CD4-positive, alpha-beta T cell (primary cell): ENCODE results near the gene CD109. TPM values are rescaled to one million over a fixed set of nuclear protein-coding genes. Genes with fewer than 3 reads are reported as not detected.

Experiments used
- ATAC-seq: fragments of 200-7000 bp; cut with Tn5 transposase; one replicate; pipeline ENCODE4 v1.10.0; 2022; ENCODE audit warnings: mild to moderate bottlenecking; ENCODE audit not compliant: poor library complexity
- CTCF ChIA-PET: fragments of 350-600 bp; sonication (Branson Sonifier 250); formaldehyde crosslinking; loops from one replicate; lab custom pipeline; 2021; ENCODE audit warnings: antibody characterized with exemption, inconsistent platforms; lab: Charles Lee
- POLR2A ChIA-PET: fragments of 350-600 bp; sonication (Branson Sonifier 250); formaldehyde crosslinking; loops from one replicate; lab custom pipeline; 2021; ENCODE audit warnings: antibody characterized with exemption, inconsistent platforms; lab: Charles Lee
- DNase-seq, 14 experiments: peaks; one replicate each; pipeline ENCODE4 v3.0.0-alpha.2; 2013 to 2020; ENCODE audit warnings: mixed read lengths in 2 of 14
- H3K27ac ChIP-seq, 2 donors: one replicate each; pipeline versions ENCODE4 v1.5.1 to v1.7.0; 2013; ENCODE audit warnings: low read length in 2 of 2, low read depth in 1 of 2, mild to moderate bottlenecking in 1 of 2
- H3K27me3 ChIP-seq, 2 experiments: 1 replicate in 1 of 2; 2 replicates in 1 of 2; pipeline versions ENCODE4 v1.6.1 to v1.7.0; 2013; ENCODE audit warnings: low read length in 2 of 2, control low read depth in 1 of 2, mild to moderate bottlenecking in 1 of 2, moderate library complexity in 1 of 2; ENCODE audit not compliant: insufficient read depth in 2 of 2, control insufficient read depth in 1 of 2
- H3K36me3 ChIP-seq: one replicate; pipeline ENCODE4 v1.6.1; 2013; ENCODE audit warnings: low read length, control low read depth; ENCODE audit not compliant: insufficient read depth
- H3K4me1 ChIP-seq: one replicate; pipeline ENCODE4 v1.6.1; 2013; ENCODE audit warnings: low read length, control low read depth; ENCODE audit not compliant: insufficient read depth
- H3K4me3 ChIP-seq: one replicate; pipeline ENCODE4 v1.5.1; 2013; ENCODE audit warnings: mild to moderate bottlenecking, low read length, moderate library complexity
- H3K9me3 ChIP-seq, 2 experiments: 1 replicate in 1 of 2; 2 replicates in 1 of 2; pipeline versions ENCODE4 v1.6.1 to v1.7.0; 2013; ENCODE audit warnings: low read length in 2 of 2, mild to moderate bottlenecking in 2 of 2, control low read depth in 1 of 2, moderate library complexity in 1 of 2; ENCODE audit not compliant: control insufficient read depth in 1 of 2, insufficient read depth in 1 of 2
- H3K27ac Mint-ChIP-seq: one replicate; pipeline ENCODE4 v1.8.0; 2020; ENCODE audit warnings: mixed read lengths
- H3K27me3 Mint-ChIP-seq: one replicate; pipeline ENCODE4 v1.8.0; 2021; ENCODE audit warnings: mixed read lengths
- H3K36me3 Mint-ChIP-seq: one replicate; pipeline ENCODE4 v1.8.0; 2021; ENCODE audit warnings: low read depth, mixed read lengths
- H3K4me1 Mint-ChIP-seq: one replicate; pipeline ENCODE4 v1.8.0; 2021; ENCODE audit warnings: low read depth, mixed read lengths
- H3K4me3 Mint-ChIP-seq: one replicate; pipeline ENCODE4 v1.8.0; 2020; ENCODE audit warnings: mild to moderate bottlenecking, mixed read lengths
- H3K9me3 Mint-ChIP-seq: one replicate; pipeline ENCODE4 v1.8.0; 2020; ENCODE audit warnings: mixed read lengths
- CTCF ChIP-seq: fragments of 200-600 bp; IDR thresholded peaks from one replicate; pipeline ENCODE4 v1.8.0; 2022; ENCODE audit warnings: antibody characterized with exemption, mild to moderate bottlenecking
- intact Hi-C, 2 experiments: fragments of 100-400 bp; cut with DNase I in 1 of 2; cut with micrococcal nuclease in 1 of 2; formaldehyde crosslinking; loops; one replicate each; pipeline versions ENCODE4 v1.15.1 to v1.9.0; 2023 to 2025; cut with DNase I, micrococcal nuclease
- total RNA-seq, 174 experiments: library from RNA in 2 of 174; stranded (reverse) in 2 of 174; gene quantifications; one replicate each; pipeline ENCODE4 v1.2.3 and lab custom pipeline; 2021 to 2026

CD109 gene
- total RNA-seq, 2 experiments from 2014 or later, result 0.75 to 0.80 TPM

GRCh38 chr6:73860303-73860702, 164.3 kb downstream of the CD109 start:
- no peak overlapping the region for H3K27ac Mint-ChIP-seq
- CTCF ChIA-PET, result no interaction called here
- no peaks in the 10 kb centered on the region for H3K4me1 Mint-ChIP-seq

GRCh38 chr6:73866305-73866704, 170.3 kb downstream of the CD109 start:
- Histone ChIP-seq H3K9me3 (no peaks in the 10 kb centered on the region), H3K4me1 (no peaks in the 10 kb centered on the region), H3K36me3 (no peaks in the 10 kb centered on the region), H3K4me3 (no peak overlapping the region), H3K27me3 (no peaks in the 10 kb centered on the region), H3K27ac (no peak overlapping the region)
- ChIA-PET POLR2A (no interaction called here), CTCF (no interaction called here)
- no peak for ATAC-seq
- TF ChIP-seq CTCF, result no peak
- no peaks in the 10 kb centered on the region for H3K9me3 Mint-ChIP-seq
- H3K27ac Mint-ChIP-seq, result no peak overlapping the region
- H3K27me3 Mint-ChIP-seq, result no peaks in the 10 kb centered on the region
- intact Hi-C loops, result no loop called here
- DNase-seq, result no peak
- no peak overlapping the region for H3K4me3 Mint-ChIP-seq
- H3K4me1 Mint-ChIP-seq, result no peaks in the 10 kb centered on the region
- no peaks in the 10 kb centered on the region for H3K36me3 Mint-ChIP-seq

More at GRCh38 chr6:73860303-73860702, 164.3 kb downstream of the CD109 start:
- Mint-ChIP-seq H3K36me3 (no peaks in the 10 kb centered on the region), H3K27me3 (no peaks in the 10 kb centered on the region), H3K9me3 (no peaks in the 10 kb centered on the region), H3K4me3 (no peak overlapping the region)
- Histone ChIP-seq H3K36me3 (no peaks in the 10 kb centered on the region), H3K9me3 (no peaks in the 10 kb centered on the region), H3K27ac (no peak overlapping the region), H3K4me3 (no peak overlapping the region), H3K4me1 (no peaks in the 10 kb centered on the region), H3K27me3 (no peaks in the 10 kb centered on the region)
- DNase-seq (no peak), ATAC-seq (no peak)
- intact Hi-C loops, result no loop called here
- no peak for TF ChIP-seq CTCF
- POLR2A ChIA-PET, result no interaction called here

- H3K4me3 ChIP-seq, result no peak overlapping the region
- Mint-ChIP-seq H3K27me3 (no peaks in the 10 kb centered on the region), H3K27ac (no peak overlapping the region), H3K4me3 (no peak overlapping the region), H3K9me3 (no peaks in the 10 kb centered on the region), H3K36me3 (no peaks in the 10 kb centered on the region), H3K4me1 (no peaks in the 10 kb centered on the region)
- no peaks in the 10 kb centered on the region for H3K36me3 ChIP-seq
- POLR2A ChIA-PET, result no interaction called here
- H3K27ac ChIP-seq, result no peak overlapping the region
- CTCF ChIA-PET, result no interaction called here
- no peak for TF ChIP-seq CTCF
- ATAC-seq (no peak), DNase-seq (no peak)
- H3K9me3 ChIP-seq, result no peaks in the 10 kb centered on the region
- H3K4me1 ChIP-seq, result no peaks in the 10 kb centered on the region
- intact Hi-C loops, result no loop called here
- no peaks in the 10 kb centered on the region for H3K27me3 ChIP-seq
These were observed 171.4 kb downstream of the CD109 start for GRCh38 chr6:73867411-73867810.
